HepG2 (cell line): ENCODE results near the gene PLEKHM2. TPM values are rescaled to one million over a fixed set of nuclear protein-coding genes. Genes with fewer than 3 reads are reported as not detected.

Source experiments
- ATF2 ChIP-seq: sonication (generic); formaldehyde crosslinking; IDR thresholded peaks from 2 replicates; pipeline ENCODE4 v1.4.0; 2020; ENCODE audit warnings: missing genetic modification reagents
- CBFB ChIP-seq: sonication (generic); formaldehyde crosslinking; IDR thresholded peaks from 2 replicates; pipeline ENCODE4 v1.4.0; 2020; ENCODE audit warnings: missing genetic modification reagents
- E2F5 ChIP-seq: sonication (generic); formaldehyde crosslinking; conservative IDR thresholded peaks from 2 replicates; pipeline ENCODE4 v1.4.0; 2020; ENCODE audit warnings: missing genetic modification reagents
- HBP1 ChIP-seq: IDR thresholded peaks from 2 replicates; pipeline ENCODE4 v1.6.1; 2016; ENCODE audit warnings: low read depth, control low read depth
- IKZF5 ChIP-seq: IDR thresholded peaks from 2 replicates; pipeline ENCODE4 v1.6.1; 2018; ENCODE audit warnings: missing genetic modification reagents, mild to moderate bottlenecking, missing compliant biosample characterization
- KLF6 ChIP-seq: IDR thresholded peaks from 2 replicates; pipeline ENCODE4 v1.8.0; 2016; ENCODE audit warnings: missing biosample characterization, missing genetic modification reagents
- NFE2 ChIP-seq: sonication (generic); formaldehyde crosslinking; IDR thresholded peaks from 2 replicates; pipeline ENCODE4 v1.4.0; 2020; ENCODE audit warnings: missing genetic modification reagents
- NFYB ChIP-seq: sonication (generic); formaldehyde crosslinking; IDR thresholded peaks from 2 replicates; pipeline ENCODE4 v1.4.0; 2020; ENCODE audit warnings: missing genetic modification reagents
- PAX8 ChIP-seq: sonication (generic); formaldehyde crosslinking; IDR thresholded peaks from 2 replicates; pipeline ENCODE4 v1.8.0; 2022; ENCODE audit warnings: mild to moderate bottlenecking, missing genetic modification reagents, borderline replicate concordance
- RAD21 ChIP-seq: fragments of 450-650 bp; formaldehyde crosslinking; IDR thresholded peaks from 2 replicates; pipeline ENCODE4 v1.5.0; 2020; ENCODE audit warnings: mild to moderate bottlenecking
- RBFOX2 ChIP-seq: fragments of 200-400 bp; formaldehyde crosslinking; IDR thresholded peaks from 2 replicates; pipeline ENCODE4 v1.6.1; 2017; ENCODE audit warnings: low read depth, mild to moderate bottlenecking, low read length
- RORA ChIP-seq: sonication (generic); formaldehyde crosslinking; IDR thresholded peaks from 2 replicates; pipeline ENCODE4 v1.5.0; 2020; ENCODE audit warnings: mild to moderate bottlenecking, missing genetic modification reagents, moderate library complexity
- SALL1 ChIP-seq: sonication (generic); formaldehyde crosslinking; IDR thresholded peaks from 2 replicates; pipeline ENCODE4 v1.8.0; 2022; ENCODE audit warnings: mild to moderate bottlenecking, missing genetic modification reagents
- SRF ChIP-seq: IDR thresholded peaks from 2 replicates; pipeline ENCODE4 v1.6.1; 2011; ENCODE audit warnings: mild to moderate bottlenecking, low read depth, low read length, moderate library complexity
- SRSF4 ChIP-seq: fragments of 200-400 bp; formaldehyde crosslinking; IDR thresholded peaks from one replicate; pipeline ENCODE4 v1.6.1; 2018; ENCODE audit warnings: mild to moderate bottlenecking, low read depth, low read length, moderate library complexity; ENCODE audit not compliant: poor library complexity, severe bottlenecking
- SYNCRIP ChIP-seq: fragments of 200-400 bp; formaldehyde crosslinking; IDR thresholded peaks from 2 replicates; pipeline ENCODE4 v1.6.1; 2018; ENCODE audit warnings: mild to moderate bottlenecking, low read depth, low read length; ENCODE audit not compliant: insufficient read depth
- TOE1 ChIP-seq: sonication (generic); formaldehyde crosslinking; IDR thresholded peaks from 2 replicates; pipeline ENCODE4 v1.4.0; 2020; ENCODE audit warnings: mild to moderate bottlenecking, missing genetic modification reagents
- YEATS2 ChIP-seq: sonication (generic); formaldehyde crosslinking; IDR thresholded peaks from 2 replicates; pipeline ENCODE4 v1.4.0; 2020; ENCODE audit warnings: missing genetic modification reagents, borderline replicate concordance
- ZC3H13 ChIP-seq: sonication (generic); formaldehyde crosslinking; IDR thresholded peaks from 2 replicates; pipeline ENCODE4 v1.8.1; 2023; ENCODE audit warnings: mild to moderate bottlenecking, missing genetic modification reagents, moderate library complexity
- ZIK1 ChIP-seq: sonication (generic); formaldehyde crosslinking; IDR thresholded peaks from 2 replicates; pipeline ENCODE4 v1.5.0; 2020; ENCODE audit warnings: mild to moderate bottlenecking, low read depth, missing genetic modification reagents, borderline replicate concordance
- ZNF10 ChIP-seq: sonication (generic); formaldehyde crosslinking; IDR thresholded peaks from 2 replicates; pipeline ENCODE4 v1.4.0; 2020; ENCODE audit warnings: mild to moderate bottlenecking, low read depth, missing genetic modification reagents, borderline replicate concordance
- ZNF296 ChIP-seq: sonication (generic); formaldehyde crosslinking; conservative IDR thresholded peaks from 2 replicates; pipeline ENCODE4 v1.5.0; 2020; ENCODE audit warnings: mild to moderate bottlenecking, missing genetic modification reagents
- ZNF512 ChIP-seq: sonication (generic); formaldehyde crosslinking; IDR thresholded peaks from 2 replicates; pipeline ENCODE4 v1.4.0; 2020; ENCODE audit warnings: mild to moderate bottlenecking, missing genetic modification reagents
- ZZZ3 ChIP-seq: sonication (generic); formaldehyde crosslinking; IDR thresholded peaks from 2 replicates; pipeline ENCODE4 v1.4.0; 2020; ENCODE audit warnings: missing genetic modification reagents, mild to moderate bottlenecking, borderline replicate concordance
- polyA plus RNA-seq, 8 experiments: library from polyadenylated mRNA; depleted of rRNA in 3 of 8; stranded (reverse) in 7 of 8; unstranded in 1 of 8; fragments of >200 nt; fragmentation: Illumina TruSeq in 4 of 8; extraction: Trizol in 4 of 8; gene quantifications; 2 replicates each; pipeline versions ENCODE4 v1.2.1 to v1.2.3, GENCODE V29; 2011 to 2016; ENCODE audit warnings: low read depth in 4 of 8, missing spikeins in 1 of 8, mixed read lengths in 1 of 8; ENCODE audit not compliant: insufficient read depth in 1 of 8
- total RNA-seq, 5 experiments: library from RNA; depleted of rRNA; stranded (reverse); fragments of >200 nt; fragmentation: Illumina TruSeq; extraction: Trizol; gene quantifications; 2 replicates each; pipeline ENCODE4 v1.2.3, GENCODE V29; 2016; ENCODE audit warnings: low read depth in 1 of 5

PLEKHM2 gene
- total and polyA plus RNA-seq, 2 of the 13 experiments (the other 11 are each of a cell fraction or from before 2014, with no cell fraction given), result 16.5 to 27.3 TPM

GRCh38 chr1:15736038-15736891 lies 52.1 kb downstream of the PLEKHM2 start, which contains the start of gene SLC25A34 (continued):
- TF ChIP-seq NFE2 (no peak), YEATS2 (CRISPR knock-in tag) (no peak), ZZZ3 (CRISPR knock-in tag) (no peak), IKZF5 (CRISPR knock-in tag) (no peak), ZNF10 (no peak), ZC3H13 (CRISPR knock-in tag) (0 out of 2 replicates have a peak, but pooled peaks have one; percentile 29), SRF (no peak), RAD21 (CRISPR knock-in tag) (peak; percentile 59; the same call in 1 of the 2 replicates), RORA (no peak), SYNCRIP (no peak), KLF6 (no peak), PAX8 (CRISPR knock-in tag) (no peak), TOE1 (CRISPR knock-in tag) (no peak), RBFOX2 (0 out of 2 replicates have a peak, but pooled peaks have one; percentile 24), E2F5 (CRISPR knock-in tag) (no peak), ZNF512 (CRISPR knock-in tag) (no peak), SALL1 (CRISPR knock-in tag) (no peak), NFYB (CRISPR knock-in tag) (peak; percentile 32; the same call in 1 of the 2 replicates), ZNF296 (CRISPR knock-in tag) (no peak), CBFB (no peak), ATF2 (CRISPR knock-in tag) (no peak), HBP1 (CRISPR knock-in tag) (no peak), ZIK1 (CRISPR knock-in tag) (0 out of 2 replicates have a peak, but pooled peaks have one; percentile 22), SRSF4 (no peak)
